ENCODE measurements around the gene HSBP1. TPM values are rescaled to one million over a fixed set of nuclear protein-coding genes. Genes with fewer than 3 reads are reported as not detected.

Gene HSBP1
- total and polyA plus RNA-seq, 2 of the 4 experiments (the other 2 are of a cell fraction): 8.8 to 65.2 TPM

GRCh38 chr16:83863682-83864081 is 55.9 kb downstream of the HSBP1 start:
- Histone ChIP-seq H4K91ac (ENCODE audit: insufficient read depth, low read depth, low read length) (no peak overlapping the region), H3K27me3 (ENCODE audit: control insufficient read depth, insufficient read depth, low read length) (peaks cover 10% of the 10 kb centered on the region), H3K4me1 (ENCODE audit: control insufficient read depth, insufficient read depth, low read length) (no peaks in the 10 kb centered on the region), H3K18ac (ENCODE audit: low read depth, low read length) (no peak overlapping the region), H2BK120ac (ENCODE audit: low read depth, low read length) (no peak overlapping the region), H3K4me3 (ENCODE audit: insufficient read depth, low read depth, low read length) (no peak overlapping the region), H3K14ac (replicated peaks; ENCODE audit: low read depth, low read length) (no peak overlapping the region), H3K27ac (ENCODE audit: insufficient read depth, low read length) (no peak overlapping the region), H3K4ac (ENCODE audit: low read depth, low read length) (no peak overlapping the region), H4K5ac (ENCODE audit: low read depth, low read length) (no peak overlapping the region), H2BK15ac (ENCODE audit: low read depth, low read length) (no peak overlapping the region), H3K9me3 (ENCODE audit: control insufficient read depth, insufficient read depth, low read length) (no peaks in the 10 kb centered on the region), H3K4me2 (ENCODE audit: low read depth, low read length) (no peak overlapping the region), H3K36me3 (ENCODE audit: control insufficient read depth, insufficient read depth, low read length) (no peaks in the 10 kb centered on the region), H3K23ac (ENCODE audit: low read depth, low read length) (no peak overlapping the region), H2BK20ac (ENCODE audit: low read depth, low read length) (no peak overlapping the region), H3K9ac (ENCODE audit: low read depth, low read length) (no peak overlapping the region), H3K9me1 (ENCODE audit: insufficient read depth, low read length) (no peaks in the 10 kb centered on the region), H3K79me1 (ENCODE audit: low read depth in 1 of 2, low read length in 2 of 2) (no peaks in the 10 kb centered on the region), H4K8ac (ENCODE audit: low read depth in 2 of 2, low read length in 2 of 2) (no peak overlapping the region), H3K56ac (ENCODE audit: extremely low read depth, insufficient read depth, low read length) (no peak overlapping the region), H2AK5ac (ENCODE audit: low read depth, low read length) (no peak overlapping the region), H2AFZ (replicated peaks; ENCODE audit: low read length, poor library complexity) (no peak overlapping the region), H4K20me1 (ENCODE audit: insufficient read depth, low read length) (no peaks in the 10 kb centered on the region), H2AK9ac (replicated peaks; ENCODE audit: low read depth, low read length, poor library complexity) (no peak overlapping the region), H2BK5ac (ENCODE audit: low read depth, low read length, poor library complexity, severe bottlenecking) (no peak overlapping the region)
- CTCF ChIA-PET: no interaction called here
- intact Hi-C loops (cut with micrococcal nuclease): no loop called here
- BruUV-seq (replicated peaks): no TSS peak
- WGBS, 2 experiments (ENCODE audit: extremely low coverage in 2 of 2, insufficient read length in 1 of 2): no CpG with 5 or more reads among the region's 1 CpG
- POLR2A ChIA-PET (ENCODE audit: unreplicated experiment): no interaction called here
- in situ Hi-C loops (cut with MboI; ENCODE audit: low sequenced_read_pairs): loop anchor here (25.0 kb wide), 1 partner anchor 1601 kb away; no protein-coding TSS in a partner anchor
- TF ChIP-seq RFX5 (IDR thresholded peaks at IDR 0.05; ENCODE audit: low read depth, low read length) (no peak), USF2 (IDR thresholded peaks at IDR 0.05; ENCODE audit: low read depth, low read length) (peak; percentile 61; the same call in 1 of the 2 replicates), SMC3 (IDR thresholded peaks at IDR 0.05; ENCODE audit: low read depth, low read length) (no peak)
- DNase-seq: no peak
- dilution Hi-C loops (cut with HindIII; ENCODE audit: low sequenced_read_pairs, unreplicated experiment): no loop called here
- ATAC-seq (ENCODE audit: low read depth): no peak

Other genes with a start within 250 kb of the HSBP1 start
- gene MLYCD, start 91.1 kb downstream of the HSBP1 start, total RNA-seq (2012; rRNA removed): 1.9 and 2.7 TPM in 2 replicates
- 1.9 TPM in 2 replicates for gene MLYCD, start 91.1 kb downstream of the HSBP1 start, polyA plus RNA-seq (2012; rRNA removed)
- 0.83 and 0.90 TPM in 2 replicates for gene OSGIN1, start 145.3 kb downstream of the HSBP1 start, total RNA-seq (2012; rRNA removed)
- gene OSGIN1, start 145.3 kb downstream of the HSBP1 start, polyA plus RNA-seq (2012; rRNA removed): 6.4 and 7.4 TPM in 2 replicates
- gene NECAB2, start 160.3 kb downstream of the HSBP1 start, total RNA-seq (2012; rRNA removed): under 0.01 TPM in 1 of 2 replicates, not detected in the other
- gene NECAB2, start 160.3 kb downstream of the HSBP1 start, polyA plus RNA-seq (2012; rRNA removed): 0.26 and 0.27 TPM in 2 replicates
- gene SLC38A8, start 234.8 kb downstream of the HSBP1 start, total RNA-seq (2012; rRNA removed): not detected in 2 replicates
- gene SLC38A8, start 234.8 kb downstream of the HSBP1 start, polyA plus RNA-seq (2012; rRNA removed): not detected in 2 replicates